Activated naive CD4-positive, alpha-beta T cell treated with anti-CD3 and anti-CD28 coated beads, Interleukin-2, amount 10 ng/mL, durations not matched to agents 7 days and 5 days (primary cell): Measurements from ENCODE around the gene PER1.

ENCODE experiments used
- CTCF ChIA-PET: fragments of 350-600 bp; sonication (Branson Sonifier 250); formaldehyde crosslinking; loops from one replicate; lab custom pipeline; 2021; ENCODE audit warnings: antibody characterized with exemption; lab: Charles Lee
- DNase-seq: peaks from one replicate; pipeline ENCODE4 v3.0.0-alpha.2; 2020
- H3K27ac Mint-ChIP-seq: one replicate; pipeline ENCODE4 v1.8.0; 2021; ENCODE audit warnings: mild to moderate bottlenecking, moderate library complexity, mixed read lengths
- H3K27me3 Mint-ChIP-seq: one replicate; pipeline ENCODE4 v1.8.0; 2021; ENCODE audit warnings: mild to moderate bottlenecking, mixed read lengths
- H3K36me3 Mint-ChIP-seq: one replicate; pipeline ENCODE4 v1.8.0; 2021; ENCODE audit warnings: mixed read lengths
- H3K4me1 Mint-ChIP-seq: one replicate; pipeline ENCODE4 v1.8.0; 2021; ENCODE audit warnings: mixed read lengths
- H3K4me3 Mint-ChIP-seq: one replicate; pipeline ENCODE4 v1.8.0; 2021; ENCODE audit warnings: mild to moderate bottlenecking, moderate library complexity, mixed read lengths
- H3K9me3 Mint-ChIP-seq: one replicate; pipeline ENCODE4 v1.8.0; 2021; ENCODE audit warnings: mixed read lengths

Gene PER1

DNA sequence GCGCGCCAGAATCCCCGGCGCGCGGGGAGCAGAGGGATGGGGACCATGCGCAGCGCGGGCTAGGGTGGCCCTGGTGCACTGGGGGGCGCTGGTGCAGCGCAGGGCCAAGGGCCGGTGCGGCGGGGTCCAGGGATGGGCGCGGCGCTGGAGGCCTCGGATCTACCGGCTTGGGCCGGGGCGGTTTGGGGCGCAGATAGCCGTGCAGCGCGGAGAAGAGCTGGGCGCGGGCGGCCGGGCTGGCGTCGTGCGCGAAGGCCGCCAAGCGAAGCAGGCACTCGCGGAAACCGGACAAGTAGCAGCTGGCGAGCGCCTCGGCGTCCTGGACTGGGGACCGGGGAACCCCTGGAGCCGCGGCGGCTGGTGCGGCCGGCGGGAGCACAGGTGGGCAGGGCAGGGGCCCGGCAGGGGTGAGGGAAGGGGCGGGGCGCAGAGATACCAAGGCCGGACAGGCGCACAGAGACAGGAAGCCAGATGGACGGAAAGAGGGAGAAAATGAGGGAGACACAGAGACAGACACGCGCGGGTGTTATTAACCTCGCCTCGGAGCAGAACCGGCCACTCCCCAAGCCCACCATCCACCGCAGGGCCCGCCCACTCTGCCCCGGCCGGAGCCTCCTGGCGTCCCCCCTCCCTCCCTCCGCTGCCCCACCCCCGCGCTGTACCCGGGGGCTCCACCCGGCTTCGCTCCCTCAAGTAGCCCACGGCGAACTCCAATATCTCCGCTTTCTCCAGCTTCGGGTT lies 30.4 kb downstream of the PER1 start:
- CTCF ChIA-PET, result interaction anchor here (0.5 to 2.1 kb wide), 5 partner anchors 17 to 66 kb away, joined by 3 to 11 read pairs (median 5); no protein-coding TSS in a partner anchor
- Mint-ChIP-seq H3K9me3 (no peaks in the 10 kb centered on the region), H3K27me3 (peaks cover 85% of the 10 kb centered on the region), H3K4me3 (peak overlapping the region; percentile 78), H3K4me1 (peaks cover 83% of the 10 kb centered on the region), H3K27ac (no peak overlapping the region), H3K36me3 (peaks cover 6% of the 10 kb centered on the region)
- peak; percentile 57 for DNase-seq

DNA sequence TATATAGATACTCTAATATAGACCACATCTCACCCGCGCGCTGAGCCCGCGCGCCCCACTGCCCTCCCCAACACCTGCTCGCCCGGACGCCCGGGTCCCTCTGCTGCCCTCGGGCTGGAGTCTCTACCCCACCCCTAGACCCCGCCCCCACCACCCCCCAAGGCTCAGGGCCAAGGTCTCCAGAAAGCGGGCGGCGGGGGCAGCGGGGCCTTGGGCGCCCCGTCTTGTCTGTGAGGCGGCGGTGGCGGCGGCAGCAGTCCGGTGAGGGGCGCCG lies 30.9 kb downstream of the PER1 start:
- H3K27ac Mint-ChIP-seq, result no peak overlapping the region
- CTCF ChIA-PET, result no interaction called here
- H3K36me3 Mint-ChIP-seq, result peaks cover 6% of the 10 kb centered on the region
- peak overlapping the region; percentile 78 for H3K4me3 Mint-ChIP-seq
- no peaks in the 10 kb centered on the region for H3K9me3 Mint-ChIP-seq
- H3K4me1 Mint-ChIP-seq, result peaks cover 81% of the 10 kb centered on the region
- no peak for DNase-seq
- H3K27me3 Mint-ChIP-seq, result peaks cover 90% of the 10 kb centered on the region

DNA sequence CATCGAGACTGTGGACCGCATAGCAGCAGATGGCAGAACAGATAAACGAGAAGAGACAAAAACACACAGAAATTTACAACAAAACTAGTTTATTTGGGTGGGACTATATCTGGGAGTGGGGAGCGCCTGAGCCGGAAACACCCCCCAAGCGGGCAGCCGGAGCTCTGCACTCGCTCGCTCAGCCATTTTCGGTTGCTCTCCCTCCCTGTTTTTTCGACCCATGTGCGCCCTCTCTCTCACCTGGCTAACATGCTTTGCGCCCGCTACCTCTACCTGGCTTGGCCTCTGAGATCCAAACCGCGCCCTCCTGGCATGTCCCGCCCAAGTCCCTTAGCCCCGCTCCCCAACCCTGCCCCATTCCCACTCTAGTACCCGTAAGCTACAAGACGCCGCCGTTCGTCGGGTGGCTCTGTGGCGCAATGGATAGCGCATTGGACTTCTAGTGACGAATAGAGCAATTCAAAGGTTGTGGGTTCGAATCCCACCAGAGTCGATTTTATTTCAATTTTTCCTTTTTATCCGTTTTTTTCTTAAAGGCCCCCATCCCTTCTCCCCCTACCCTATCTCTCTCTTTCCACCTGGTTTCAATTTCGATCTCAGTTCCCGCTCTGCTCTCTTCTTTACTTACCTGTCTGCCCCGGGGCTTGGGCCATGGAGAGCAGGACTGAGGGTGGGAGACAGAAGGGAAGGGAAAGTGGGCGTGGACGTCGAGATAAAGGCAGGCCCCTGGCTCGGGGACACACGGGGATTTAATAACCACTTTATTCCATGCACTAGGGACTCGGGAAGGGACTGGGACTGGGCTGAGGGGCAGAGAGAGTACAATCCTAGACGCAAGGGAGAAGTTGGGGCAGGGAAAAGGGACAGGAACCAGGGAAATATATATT lies 31.4 kb downstream of the PER1 start:
- CTCF ChIA-PET, result interaction anchor here (0.8 to 2.6 kb wide), 12 partner anchors 17 to 127 kb away, joined by 3 to 20 read pairs (median 6); partner anchors contain the start of gene CTC1
- H3K27me3 Mint-ChIP-seq, result peaks cover 91% of the 10 kb centered on the region
- H3K4me3 Mint-ChIP-seq, result peak overlapping the region; percentile 78
- peak overlapping the region; percentile 94 for H3K27ac Mint-ChIP-seq
- peak; percentile 75 for DNase-seq
- H3K36me3 Mint-ChIP-seq, result peaks cover 6% of the 10 kb centered on the region
- no peaks in the 10 kb centered on the region for H3K9me3 Mint-ChIP-seq
- H3K4me1 Mint-ChIP-seq, result peaks cover 76% of the 10 kb centered on the region

DNA sequence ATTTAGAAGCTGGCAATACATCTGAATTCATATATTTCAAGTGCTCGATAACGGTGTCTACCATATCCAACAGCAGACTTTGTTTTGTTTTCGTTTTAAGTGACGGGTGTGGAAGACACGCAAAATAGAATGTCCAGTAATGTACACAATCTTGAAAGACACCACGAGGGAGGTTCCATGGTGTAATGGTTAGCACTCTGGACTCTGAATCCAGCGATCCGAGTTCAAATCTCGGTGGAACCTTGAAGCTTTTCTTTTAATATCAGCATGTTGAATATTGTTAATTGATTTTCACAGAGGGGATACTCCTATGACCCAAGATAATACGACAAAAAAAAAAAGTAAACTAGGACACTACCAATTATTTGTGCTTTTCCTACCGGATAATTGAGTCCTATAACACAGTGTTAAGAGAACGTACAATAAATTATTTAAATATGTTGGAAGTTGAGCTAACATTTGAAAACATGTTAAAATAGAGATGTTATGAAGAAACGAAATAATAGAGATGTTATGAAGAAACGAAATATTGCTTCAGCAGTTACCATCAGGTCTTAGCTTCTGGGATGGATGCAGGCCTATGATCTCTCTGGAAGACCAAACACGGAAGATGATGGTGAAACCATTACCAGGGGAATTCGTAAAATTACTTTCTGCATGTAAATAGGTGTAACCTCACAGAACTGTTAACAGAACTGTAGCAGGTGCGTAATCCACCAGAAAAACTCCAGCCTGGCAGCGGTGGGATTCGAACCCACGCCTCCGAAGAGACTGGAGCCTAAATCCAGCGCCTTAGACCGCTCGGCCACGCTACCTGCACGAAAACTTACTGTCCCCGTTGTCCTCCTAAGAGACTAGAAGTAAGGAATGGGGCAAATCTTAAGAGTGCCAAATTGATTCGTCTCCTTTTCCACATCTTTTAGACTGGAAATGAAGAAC lies 32.4 kb downstream of the PER1 start:
- peaks cover 91% of the 10 kb centered on the region for H3K27me3 Mint-ChIP-seq

DNA sequence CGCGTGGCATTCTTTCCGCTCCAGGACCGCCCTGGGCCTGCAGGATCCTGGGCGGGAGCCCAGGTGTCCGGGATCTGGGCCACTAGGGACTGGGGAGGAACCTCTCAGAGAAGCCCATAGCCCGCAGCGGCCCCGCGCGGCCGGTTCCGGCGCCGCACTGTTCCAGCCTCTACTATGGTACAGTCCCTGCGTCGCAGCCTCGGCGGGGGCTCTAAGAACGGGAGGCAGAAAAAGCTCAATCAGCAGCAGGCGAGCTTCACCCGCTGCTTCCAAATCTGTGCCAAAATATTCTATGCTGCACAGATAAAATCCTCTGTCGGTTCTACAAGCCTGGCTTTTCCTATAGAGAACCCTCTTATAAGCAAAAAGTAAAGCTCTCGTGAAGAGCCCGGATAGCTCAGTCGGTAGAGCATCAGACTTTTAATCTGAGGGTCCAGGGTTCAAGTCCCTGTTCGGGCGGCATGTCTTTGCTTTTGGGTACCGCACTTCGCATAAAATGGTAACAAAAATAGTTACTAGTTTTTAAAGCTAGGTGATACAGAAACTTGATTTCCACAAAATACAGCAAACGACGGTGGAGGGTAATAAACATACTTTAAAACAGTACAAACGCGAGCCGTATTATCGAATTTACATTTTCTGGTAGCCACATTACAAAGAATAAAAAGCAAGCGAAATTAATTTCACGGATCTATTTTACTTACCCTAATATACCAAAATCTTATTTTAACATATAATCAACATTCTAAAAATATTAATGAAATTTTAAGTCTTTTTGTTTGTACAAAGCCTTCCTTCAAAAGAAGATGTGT lies 33.2 kb downstream of the PER1 start:
- H3K27ac Mint-ChIP-seq, result peak overlapping the region; percentile 94
- H3K36me3 Mint-ChIP-seq, result peaks cover 4% of the 10 kb centered on the region
- peaks cover 91% of the 10 kb centered on the region for H3K27me3 Mint-ChIP-seq
- DNase-seq, result peak; percentile 89
- CTCF ChIA-PET, result interaction anchor here (0.7 to 3.3 kb wide), 33 partner anchors 8 to 258 kb away, joined by 3 to 38 read pairs (median 4); partner anchors contain the start of genes CTC1 and KRABD2
- H3K4me3 Mint-ChIP-seq, result peak overlapping the region; percentile 86
- H3K4me1 Mint-ChIP-seq, result peaks cover 59% of the 10 kb centered on the region
- no peaks in the 10 kb centered on the region for H3K9me3 Mint-ChIP-seq

More for the DNA sequence above, 32.4 kb downstream of the PER1 start:
- peak; percentile 87 for DNase-seq
- CTCF ChIA-PET, result interaction anchor here (0.7 to 3.3 kb wide), 36 partner anchors 7 to 257 kb away, joined by 3 to 38 read pairs (median 4); partner anchors contain the start of genes CTC1 and KRABD2
- peak overlapping the region; percentile 94 for H3K27ac Mint-ChIP-seq
- no peaks in the 10 kb centered on the region for H3K9me3 Mint-ChIP-seq
- H3K4me1 Mint-ChIP-seq, result peaks cover 68% of the 10 kb centered on the region
- peak overlapping the region; percentile 78 for H3K4me3 Mint-ChIP-seq
- peaks cover 4% of the 10 kb centered on the region for H3K36me3 Mint-ChIP-seq

DNA sequence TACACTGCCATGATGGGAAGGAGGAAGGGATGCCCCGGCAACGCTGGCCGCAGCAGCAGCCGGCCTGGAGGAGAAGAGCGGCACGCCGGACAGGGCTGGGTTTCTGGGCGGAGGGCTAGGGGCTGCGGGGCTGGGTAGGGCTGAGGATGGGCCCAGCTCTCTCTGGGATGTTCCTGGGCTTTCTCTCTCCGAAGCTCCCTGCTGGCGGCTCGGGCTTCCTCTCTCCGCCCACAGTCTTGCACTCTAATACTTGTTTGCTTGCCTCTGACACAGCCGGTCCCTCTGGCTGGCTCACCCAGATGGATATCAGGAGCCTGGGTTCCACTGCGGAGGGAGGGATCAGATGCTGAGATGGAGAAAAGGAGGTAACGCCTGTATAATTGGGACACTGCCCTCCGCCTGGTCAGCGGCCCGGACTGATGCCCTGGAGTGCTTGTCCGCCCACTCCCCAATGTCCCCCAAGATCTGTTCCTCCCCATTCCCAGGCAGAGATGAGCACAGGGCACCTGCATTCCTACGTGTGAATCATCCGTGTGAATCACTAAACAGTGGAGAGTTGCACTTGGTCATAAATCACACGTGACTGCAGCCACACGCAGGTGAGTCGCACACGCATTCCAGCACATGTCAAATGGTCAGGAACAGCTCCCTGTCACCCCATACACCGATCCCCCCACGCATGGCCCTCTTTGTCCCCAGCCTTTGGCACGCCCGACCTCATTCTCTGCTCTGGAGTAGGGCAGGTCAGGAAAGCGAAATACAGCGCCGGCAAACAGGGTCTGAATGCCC lies 34.0 kb downstream of the PER1 start, which contains the start of gene ALOXE3:
Gene ALOXE3, minus strand, starts transcription at position 535 of the 789 bp plus-strand sequence. Its CDS starts 524 bp downstream, at position 11.
- no peaks in the 10 kb centered on the region for H3K9me3 Mint-ChIP-seq
- H3K36me3 Mint-ChIP-seq, result peaks cover 4% of the 10 kb centered on the region
- peak within 1 kb of the TSS; percentile 94 for H3K27ac Mint-ChIP-seq
- peaks cover 91% of the 10 kb centered on the region for H3K27me3 Mint-ChIP-seq
- CTCF ChIA-PET, result interaction anchor here (1.0 to 3.3 kb wide), 13 partner anchors 8 to 128 kb away, joined by 3 to 38 read pairs (median 9); no protein-coding TSS in a partner anchor
- DNase-seq, result no peak
- peaks cover 51% of the 10 kb centered on the region for H3K4me1 Mint-ChIP-seq
- peak within 1 kb of the TSS; percentile 86 for H3K4me3 Mint-ChIP-seq

DNA sequence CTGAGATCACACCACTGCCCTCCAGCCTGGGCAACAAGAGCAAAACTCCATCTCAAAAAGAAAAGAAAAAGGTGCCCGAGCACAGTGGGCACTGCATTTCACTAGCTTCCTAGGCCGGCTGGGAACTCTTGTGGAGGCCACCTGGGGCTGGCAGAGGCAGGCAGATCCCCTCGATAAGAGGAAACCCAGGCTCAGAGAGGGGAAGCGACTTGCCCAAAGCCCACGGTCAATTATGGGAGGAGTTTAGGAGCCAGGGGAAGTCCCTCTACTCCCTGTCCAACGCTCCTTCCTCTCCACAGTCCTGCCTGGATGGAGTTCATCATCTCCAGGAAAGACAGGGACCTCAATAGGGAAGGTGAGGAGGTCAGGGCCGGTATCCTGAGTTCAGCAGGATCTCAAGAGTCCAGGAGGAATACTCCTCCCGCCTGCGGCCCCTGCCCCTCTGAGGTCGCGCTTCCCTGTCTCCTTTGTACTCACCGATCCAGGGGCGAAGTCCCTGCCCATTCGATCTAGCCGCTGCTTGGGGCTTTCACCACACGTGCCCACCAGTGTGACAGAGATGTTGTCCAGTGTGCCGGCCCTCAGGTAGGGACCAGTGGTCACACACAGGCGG lies 34.7 kb downstream of the PER1 start:
- Mint-ChIP-seq H3K27ac (no peak overlapping the region), H3K4me3 (peak overlapping the region; percentile 86), H3K4me1 (peaks cover 46% of the 10 kb centered on the region), H3K27me3 (peaks cover 89% of the 10 kb centered on the region), H3K9me3 (no peaks in the 10 kb centered on the region), H3K36me3 (peaks cover 4% of the 10 kb centered on the region)
- CTCF ChIA-PET, result interaction anchor here (0.7 to 3.3 kb wide), 5 partner anchors 10 to 184 kb away, joined by 3 to 38 read pairs (median 7); no protein-coding TSS in a partner anchor
- no peak for DNase-seq

DNA sequence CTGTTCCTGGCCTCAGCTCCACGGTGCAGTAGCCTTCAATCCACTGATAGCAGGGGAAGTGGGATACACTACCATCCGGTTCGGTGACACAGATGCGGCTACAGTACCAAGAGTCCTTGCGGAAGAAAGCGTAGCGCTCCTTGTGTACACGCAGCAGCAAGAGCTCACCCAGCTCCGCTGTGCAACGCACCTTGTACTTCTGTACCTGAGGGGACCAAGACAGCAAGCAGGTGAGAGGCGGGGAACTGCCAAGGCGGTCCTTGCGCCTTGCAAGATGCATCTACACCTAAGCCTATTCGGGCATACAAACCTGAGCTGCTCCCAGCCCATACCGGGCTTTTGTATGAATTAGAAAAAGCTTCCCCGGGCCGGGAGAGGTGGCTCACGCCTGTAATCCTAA lies 35.4 kb downstream of the PER1 start:
- DNase-seq, result no peak
- CTCF ChIA-PET, result interaction anchor here (0.7 to 3.3 kb wide), 7 partner anchors 22 to 184 kb away, joined by 3 to 38 read pairs (median 3); no protein-coding TSS in a partner anchor
- Mint-ChIP-seq H3K36me3 (peaks cover 4% of the 10 kb centered on the region), H3K27me3 (peaks cover 89% of the 10 kb centered on the region), H3K4me1 (peaks cover 40% of the 10 kb centered on the region), H3K9me3 (no peaks in the 10 kb centered on the region), H3K27ac (no peak overlapping the region), H3K4me3 (no peak overlapping the region)

DNA sequence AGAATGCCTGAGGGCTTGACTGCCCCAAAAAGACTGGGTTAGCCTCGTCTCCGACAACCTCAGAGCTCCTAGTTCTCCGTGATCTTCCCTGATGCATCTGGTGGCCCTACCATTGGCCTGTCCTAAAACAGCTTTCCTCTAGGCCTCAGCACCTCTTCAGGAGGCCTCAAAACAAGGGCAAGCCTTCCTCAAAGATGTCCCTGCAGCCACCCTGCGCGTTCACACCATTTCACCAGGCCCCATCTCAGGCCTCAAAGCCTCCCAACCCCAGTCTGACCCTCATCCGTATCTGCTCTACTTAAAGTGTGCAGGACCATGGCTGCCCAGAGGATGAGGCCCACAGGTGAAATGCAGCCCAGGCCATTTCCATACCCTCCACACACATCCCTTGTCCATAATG lies 41.3 kb downstream of the PER1 start:
- H3K9me3 Mint-ChIP-seq, result no peaks in the 10 kb centered on the region
- peaks cover 2% of the 10 kb centered on the region for H3K4me1 Mint-ChIP-seq
- H3K36me3 Mint-ChIP-seq, result no peaks in the 10 kb centered on the region
- H3K27ac Mint-ChIP-seq, result no peak overlapping the region
- CTCF ChIA-PET, result interaction anchor here (0.7 to 11.2 kb wide), 22 partner anchors 8 to 217 kb away, joined by 3 to 113 read pairs (median 3); partner anchors contain the start of gene ALOXE3
- H3K27me3 Mint-ChIP-seq, result peaks cover 88% of the 10 kb centered on the region
- no peak for DNase-seq
- H3K4me3 Mint-ChIP-seq, result no peak overlapping the region

DNA sequence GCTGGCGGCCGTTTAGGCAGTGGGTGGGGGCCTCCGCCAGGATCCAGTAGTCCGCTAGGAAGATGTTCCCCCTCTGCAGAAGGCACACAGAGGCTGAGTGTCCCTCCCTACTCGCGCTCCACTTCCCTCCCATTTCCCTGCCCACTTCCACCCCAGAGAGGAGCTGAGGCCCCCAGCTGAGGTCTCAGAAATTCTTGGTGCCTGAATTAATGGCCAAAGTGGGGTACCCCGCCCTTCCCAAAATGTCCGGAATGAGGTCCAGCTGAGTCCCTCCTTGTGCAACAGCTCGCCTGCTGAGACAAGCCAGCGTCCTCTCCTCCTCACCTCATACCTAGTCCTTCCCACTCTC lies 41.8 kb downstream of the PER1 start:
- CTCF ChIA-PET, result interaction anchor here (0.6 to 11.2 kb wide), 23 partner anchors 8 to 217 kb away, joined by 3 to 113 read pairs (median 3); partner anchors contain the start of gene ALOXE3
- H3K27ac Mint-ChIP-seq, result no peak overlapping the region
- H3K4me3 Mint-ChIP-seq, result peak overlapping the region; percentile 47
- H3K4me1 Mint-ChIP-seq, result peaks cover 2% of the 10 kb centered on the region
- DNase-seq, result no peak
- no peaks in the 10 kb centered on the region for H3K9me3 Mint-ChIP-seq
- H3K27me3 Mint-ChIP-seq, result peaks cover 85% of the 10 kb centered on the region
- no peaks in the 10 kb centered on the region for H3K36me3 Mint-ChIP-seq

DNA sequence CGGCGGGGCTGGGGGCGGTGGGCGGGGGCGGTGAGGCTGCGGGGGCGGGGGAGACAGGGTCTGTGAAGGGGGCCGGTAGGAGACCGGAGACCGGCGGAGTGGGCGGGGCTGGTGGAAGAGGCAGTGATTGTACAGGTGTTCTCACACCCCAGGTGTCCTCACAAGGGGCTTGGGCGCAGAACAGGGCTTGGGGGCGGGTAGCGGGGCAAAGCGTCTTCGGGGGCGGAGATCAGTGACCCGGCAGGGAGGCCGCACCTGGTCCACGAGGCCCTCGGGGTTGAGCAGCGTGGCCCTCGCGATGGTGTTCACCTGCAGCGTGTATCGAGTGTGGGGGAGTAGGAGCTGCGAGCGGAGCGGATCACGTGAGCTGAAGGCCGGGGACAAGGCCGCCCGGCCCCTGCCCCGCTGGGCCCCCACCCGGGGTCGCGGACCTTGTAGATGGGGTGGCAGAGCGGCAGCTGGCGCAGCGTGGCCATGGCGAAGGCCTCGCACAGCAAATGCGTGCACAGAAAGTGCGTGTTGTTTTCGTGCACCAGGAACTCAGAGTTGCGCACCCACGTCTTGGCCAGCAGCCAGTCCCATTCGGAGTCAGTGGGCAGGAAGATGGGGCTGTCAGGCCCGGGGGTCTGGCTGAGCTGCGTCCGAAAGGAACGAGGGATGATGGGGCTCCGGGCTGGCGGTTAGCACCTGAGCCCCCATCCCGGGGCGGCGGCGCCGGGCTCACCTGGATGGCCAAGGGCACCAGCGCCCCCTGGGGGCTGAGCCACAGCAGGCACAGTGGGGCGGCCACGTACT lies 42.3 kb downstream of the PER1 start:
- H3K27ac Mint-ChIP-seq, result no peak overlapping the region
- H3K27me3 Mint-ChIP-seq, result peaks cover 83% of the 10 kb centered on the region
- peaks cover 2% of the 10 kb centered on the region for H3K4me1 Mint-ChIP-seq
- H3K9me3 Mint-ChIP-seq, result no peaks in the 10 kb centered on the region
- DNase-seq, result peak; percentile 86
- H3K4me3 Mint-ChIP-seq, result no peak overlapping the region
- H3K36me3 Mint-ChIP-seq, result no peaks in the 10 kb centered on the region
- CTCF ChIA-PET, result interaction anchor here (0.6 to 11.2 kb wide), 20 partner anchors 9 to 218 kb away, joined by 3 to 113 read pairs (median 4); partner anchors contain the start of gene ALOXE3
